ENCODE results near the gene FAHD2A. TPM values are rescaled to one million over a fixed set of nuclear protein-coding genes. Genes with fewer than 3 reads are reported as not detected.

Gene FAHD2A
- total RNA-seq, 1 donor from 2014 or later = 42.0 TPM

DNA sequence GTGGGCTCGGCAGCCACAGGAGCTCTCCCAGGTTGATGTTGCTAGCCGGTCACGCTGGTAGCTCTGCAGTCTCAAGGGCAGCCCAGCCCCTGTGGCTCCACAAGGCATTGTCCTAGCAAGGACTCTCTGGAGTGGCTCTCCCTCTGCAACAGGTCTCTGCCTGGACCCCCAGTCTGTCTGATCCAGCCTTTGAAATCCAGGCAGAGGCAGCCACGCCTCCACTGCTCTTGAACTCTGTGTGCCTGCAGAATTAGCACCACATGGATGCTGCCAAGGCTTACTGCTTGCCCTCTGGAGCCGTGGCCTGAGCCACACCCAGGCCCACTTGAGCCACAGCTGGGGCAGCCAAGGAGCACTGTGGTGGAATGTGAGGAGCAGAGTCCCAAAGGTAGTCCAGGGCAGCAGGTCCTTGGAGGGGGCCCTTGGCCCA lies 43.0 kb upstream of the FAHD2A start:
- intact Hi-C loops (cut with DNase I) = no loop called here
- H3K36me3 ChIP-seq = no peaks in the 10 kb centered on the region
- H3K27me3 ChIP-seq = no peaks in the 10 kb centered on the region
- no peak overlapping the region for H3K4me3 ChIP-seq
- H3K4me1 ChIP-seq = peaks cover 12% of the 10 kb centered on the region
- H3K27ac ChIP-seq = no peak overlapping the region
- peak in 1 of 2 donors; percentile 74 for DNase-seq (ENCODE audit: extremely low spot score in 2 of 2)
- TF ChIP-seq, protein P1, sequence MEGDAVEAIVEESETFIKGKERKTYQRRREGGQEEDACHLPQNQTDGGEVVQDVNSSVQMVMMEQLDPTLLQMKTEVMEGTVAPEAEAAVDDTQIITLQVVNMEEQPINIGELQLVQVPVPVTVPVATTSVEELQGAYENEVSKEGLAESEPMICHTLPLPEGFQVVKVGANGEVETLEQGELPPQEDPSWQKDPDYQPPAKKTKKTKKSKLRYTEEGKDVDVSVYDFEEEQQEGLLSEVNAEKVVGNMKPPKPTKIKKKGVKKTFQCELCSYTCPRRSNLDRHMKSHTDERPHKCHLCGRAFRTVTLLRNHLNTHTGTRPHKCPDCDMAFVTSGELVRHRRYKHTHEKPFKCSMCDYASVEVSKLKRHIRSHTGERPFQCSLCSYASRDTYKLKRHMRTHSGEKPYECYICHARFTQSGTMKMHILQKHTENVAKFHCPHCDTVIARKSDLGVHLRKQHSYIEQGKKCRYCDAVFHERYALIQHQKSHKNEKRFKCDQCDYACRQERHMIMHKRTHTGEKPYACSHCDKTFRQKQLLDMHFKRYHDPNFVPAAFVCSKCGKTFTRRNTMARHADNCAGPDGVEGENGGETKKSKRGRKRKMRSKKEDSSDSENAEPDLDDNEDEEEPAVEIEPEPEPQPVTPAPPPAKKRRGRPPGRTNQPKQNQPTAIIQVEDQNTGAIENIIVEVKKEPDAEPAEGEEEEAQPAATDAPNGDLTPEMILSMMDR (IDR thresholded peaks at IDR 0.05) = no peak
- no peak for TF ChIP-seq POLR2AphosphoS5 (IDR thresholded peaks at IDR 0.05; ENCODE audit: insufficient read depth in 1 of 2, low read depth in 1 of 2)
- no peak for TF ChIP-seq POLR2A (IDR thresholded peaks at IDR 0.05)
- no peaks in the 10 kb centered on the region for H3K9me3 ChIP-seq

DNA sequence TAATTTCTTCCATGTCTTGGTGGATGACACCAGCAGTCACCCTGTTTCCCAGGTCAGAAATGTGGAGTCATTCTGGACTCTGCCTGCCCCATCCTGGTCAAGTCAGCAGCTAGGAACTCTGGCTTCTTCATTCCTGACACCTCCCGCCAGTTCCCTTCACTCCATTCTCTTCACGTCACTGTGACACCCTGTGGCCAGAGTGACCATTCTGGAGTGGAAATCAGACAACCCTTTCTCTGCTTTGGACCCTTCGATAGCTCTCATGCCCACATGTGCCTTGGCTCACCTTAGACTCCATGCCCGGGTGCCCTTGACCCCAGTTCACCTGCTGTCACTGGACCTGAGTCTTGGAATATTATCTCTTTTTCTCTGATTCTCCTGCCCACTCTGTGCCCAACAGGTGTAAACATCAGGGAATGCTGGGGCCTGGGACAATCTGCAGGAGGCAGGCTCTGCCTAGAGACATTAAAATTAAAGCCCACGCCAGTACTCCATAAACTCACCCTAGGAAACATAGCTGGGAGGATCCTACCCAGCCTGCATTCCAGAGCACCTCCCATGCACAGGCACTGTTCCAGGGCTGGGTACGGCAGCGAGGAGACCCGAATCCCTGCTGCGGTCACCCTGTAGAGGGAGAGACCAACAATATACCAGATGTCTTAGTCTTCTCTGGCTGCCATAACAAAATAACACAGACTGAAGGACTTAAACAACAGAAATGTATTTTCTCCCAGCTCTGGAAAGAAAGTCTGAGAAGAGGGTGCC lies 41.1 kb upstream of the FAHD2A start:
- Histone ChIP-seq H3K9me3 (no peaks in the 10 kb centered on the region), H3K4me3 (no peak overlapping the region), H3K4me1 (peaks cover 12% of the 10 kb centered on the region), H3K27ac (no peak overlapping the region), H3K36me3 (no peaks in the 10 kb centered on the region), H3K27me3 (no peaks in the 10 kb centered on the region)
- intact Hi-C loops (cut with DNase I) = no loop called here
- DNase-seq (ENCODE audit: extremely low spot score in 2 of 2) = no peak
- no peak for TF ChIP-seq POLR2AphosphoS5 (IDR thresholded peaks at IDR 0.05; ENCODE audit: insufficient read depth in 1 of 2, low read depth in 1 of 2)

DNA sequence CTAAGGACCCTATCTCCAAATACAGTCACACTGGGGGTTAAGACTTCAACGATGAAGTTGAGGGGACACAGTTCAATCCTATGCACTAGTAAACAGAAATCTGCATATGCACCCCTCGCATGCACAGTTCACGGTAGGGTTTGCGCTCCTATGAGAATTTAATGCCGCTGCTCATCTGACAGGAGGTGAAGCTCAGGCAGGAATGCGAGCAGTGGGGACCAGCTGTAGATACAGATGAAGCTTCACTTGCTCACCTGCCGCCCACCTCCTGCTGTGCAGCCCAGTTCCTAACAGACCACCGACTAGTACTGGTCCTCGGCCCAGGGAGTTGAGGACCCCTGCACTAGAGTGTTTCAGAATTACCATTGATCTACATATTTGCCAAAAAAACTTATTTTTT lies 40.0 kb upstream of the FAHD2A start:
- Histone ChIP-seq H3K4me3 (no peak overlapping the region), H3K4me1 (peaks cover 12% of the 10 kb centered on the region), H3K27me3 (no peaks in the 10 kb centered on the region), H3K27ac (no peak overlapping the region), H3K9me3 (no peaks in the 10 kb centered on the region), H3K36me3 (no peaks in the 10 kb centered on the region)
- intact Hi-C loops (cut with DNase I) = no loop called here
- DNase-seq (ENCODE audit: extremely low spot score in 2 of 2) = no peak
- TF ChIP-seq, protein P1 (IDR thresholded peaks at IDR 0.05) = no peak
- no peak for TF ChIP-seq POLR2AphosphoS5 (IDR thresholded peaks at IDR 0.05; ENCODE audit: insufficient read depth in 1 of 2, low read depth in 1 of 2)
- no peak for TF ChIP-seq POLR2A (IDR thresholded peaks at IDR 0.05)

DNA sequence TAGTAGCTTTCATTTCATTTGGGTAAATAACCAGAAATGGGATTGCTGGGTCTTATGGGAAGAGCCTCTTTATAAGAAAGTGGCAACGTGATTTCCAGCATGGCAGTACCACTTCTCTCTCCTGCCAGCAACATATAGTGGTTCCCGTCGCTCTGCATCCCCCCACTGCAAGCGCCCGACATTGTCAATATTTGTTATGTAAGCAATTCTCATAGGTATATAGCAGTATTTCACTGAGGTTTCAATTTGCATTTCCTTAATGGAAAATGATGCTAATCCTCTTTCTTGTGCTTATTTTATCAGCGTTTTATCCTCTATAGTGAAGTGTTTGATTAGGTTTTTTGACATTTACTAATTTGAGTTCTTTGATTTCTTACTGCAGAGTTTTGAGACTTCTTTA lies 36.0 kb upstream of the FAHD2A start:
- Histone ChIP-seq H3K9me3 (no peaks in the 10 kb centered on the region), H3K36me3 (no peaks in the 10 kb centered on the region), H3K27ac (no peak overlapping the region), H3K4me3 (no peak overlapping the region), H3K4me1 (no peaks in the 10 kb centered on the region), H3K27me3 (no peaks in the 10 kb centered on the region)
- intact Hi-C loops (cut with DNase I) = no loop called here
- TF ChIP-seq POLR2AphosphoS5 (IDR thresholded peaks at IDR 0.05; ENCODE audit: insufficient read depth in 1 of 2, low read depth in 1 of 2) (no peak), POLR2A (IDR thresholded peaks at IDR 0.05) (no peak)
- TF ChIP-seq, protein P1 (IDR thresholded peaks at IDR 0.05) = no peak
- no peak for DNase-seq (ENCODE audit: extremely low spot score in 2 of 2)

DNA sequence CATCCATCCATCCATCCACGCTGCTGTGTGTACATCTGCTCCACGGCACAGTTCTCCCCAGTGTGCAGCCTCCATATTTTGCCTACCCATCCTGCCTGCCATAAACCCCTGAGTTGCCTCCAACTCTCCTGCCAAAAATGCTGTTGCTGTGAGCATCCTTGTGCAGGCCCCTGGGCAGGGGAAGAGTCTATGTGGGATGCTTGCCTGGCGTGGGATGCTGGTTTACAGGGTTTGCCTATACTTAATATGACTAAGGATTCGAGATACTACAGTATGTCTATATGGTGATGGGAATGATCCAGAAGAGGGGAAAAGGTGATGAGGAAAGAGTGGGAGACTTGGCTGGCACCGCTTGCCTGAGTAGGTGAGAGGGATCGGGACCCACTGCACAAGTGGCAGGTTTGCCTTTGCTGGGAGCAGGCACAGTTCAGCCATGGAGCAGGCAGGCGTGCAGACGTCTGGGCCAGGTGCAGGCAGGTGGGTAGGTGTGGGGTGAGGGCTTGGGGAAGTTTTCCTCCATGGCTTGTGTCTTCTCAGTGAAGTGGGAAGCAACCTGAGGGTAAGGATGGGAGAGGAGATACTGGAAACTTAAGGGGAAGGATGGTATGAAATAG lies 30.2 kb upstream of the FAHD2A start:
- no peaks in the 10 kb centered on the region for H3K4me1 ChIP-seq
- H3K27ac ChIP-seq = no peak overlapping the region
- intact Hi-C loops (cut with DNase I) = no loop called here
- peaks cover 0 to 8% of the 10 kb centered on the region in 2 donors for H3K36me3 ChIP-seq
- TF ChIP-seq POLR2AphosphoS5 (IDR thresholded peaks at IDR 0.05; ENCODE audit: insufficient read depth in 1 of 2, low read depth in 1 of 2) (no peak), POLR2A (IDR thresholded peaks at IDR 0.05) (no peak)
- TF ChIP-seq, protein P1 (IDR thresholded peaks at IDR 0.05) = no peak
- no peak for DNase-seq (ENCODE audit: extremely low spot score in 2 of 2)
- no peaks in the 10 kb centered on the region for H3K27me3 ChIP-seq
- no peak overlapping the region for H3K4me3 ChIP-seq
- H3K9me3 ChIP-seq = no peaks in the 10 kb centered on the region

Measured in vagina (tissue), 2 donors.